GM12872 (cell line): ENCODE measurements around the gene USP40.

Source experiments
- TF ChIP-seq, protein P1 (sequence below): IDR thresholded peaks from 3 replicates; pipeline ENCODE4 v1.5.1; 2011; ENCODE audit warnings: low read depth, mild to moderate bottlenecking, low read length, moderate library complexity; ENCODE audit not compliant: insufficient read depth

The USP40 gene

DNA sequence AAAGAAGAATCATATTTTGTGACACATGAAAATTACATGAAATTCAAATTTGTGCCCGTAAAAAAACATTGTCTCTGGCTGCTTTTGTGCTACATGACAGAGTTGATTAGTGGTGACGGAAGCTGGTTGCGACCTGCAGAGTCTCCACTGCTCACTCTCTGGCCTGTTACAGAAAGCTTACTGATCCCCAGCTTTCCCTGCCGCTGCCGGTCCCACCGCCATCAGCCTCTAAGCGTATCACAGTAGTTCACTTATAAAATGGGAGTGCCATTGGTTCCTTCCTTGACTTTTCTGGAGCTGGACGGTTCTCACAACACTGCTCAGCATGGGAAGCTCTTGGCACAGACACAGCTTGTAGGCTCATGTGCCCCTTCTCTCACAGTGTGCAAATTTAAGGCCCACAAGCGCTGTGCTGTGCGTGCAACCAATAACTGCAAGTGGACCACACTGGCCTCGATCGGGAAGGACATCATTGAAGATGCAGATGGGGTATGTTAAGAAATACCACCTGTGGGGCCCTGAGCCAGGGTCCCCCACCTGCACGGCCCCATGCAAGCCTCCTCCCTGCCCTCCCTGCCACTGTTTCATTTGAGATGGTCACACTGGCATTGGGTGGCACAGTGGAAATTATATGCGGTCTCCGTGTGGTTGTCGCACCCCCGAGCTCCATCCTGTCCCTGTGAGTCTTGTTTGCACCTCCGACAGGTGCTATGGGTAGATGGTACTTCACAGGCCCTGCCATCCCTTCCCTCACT lies 131.0 kb downstream of the USP40 start:
- TF ChIP-seq, protein P1, sequence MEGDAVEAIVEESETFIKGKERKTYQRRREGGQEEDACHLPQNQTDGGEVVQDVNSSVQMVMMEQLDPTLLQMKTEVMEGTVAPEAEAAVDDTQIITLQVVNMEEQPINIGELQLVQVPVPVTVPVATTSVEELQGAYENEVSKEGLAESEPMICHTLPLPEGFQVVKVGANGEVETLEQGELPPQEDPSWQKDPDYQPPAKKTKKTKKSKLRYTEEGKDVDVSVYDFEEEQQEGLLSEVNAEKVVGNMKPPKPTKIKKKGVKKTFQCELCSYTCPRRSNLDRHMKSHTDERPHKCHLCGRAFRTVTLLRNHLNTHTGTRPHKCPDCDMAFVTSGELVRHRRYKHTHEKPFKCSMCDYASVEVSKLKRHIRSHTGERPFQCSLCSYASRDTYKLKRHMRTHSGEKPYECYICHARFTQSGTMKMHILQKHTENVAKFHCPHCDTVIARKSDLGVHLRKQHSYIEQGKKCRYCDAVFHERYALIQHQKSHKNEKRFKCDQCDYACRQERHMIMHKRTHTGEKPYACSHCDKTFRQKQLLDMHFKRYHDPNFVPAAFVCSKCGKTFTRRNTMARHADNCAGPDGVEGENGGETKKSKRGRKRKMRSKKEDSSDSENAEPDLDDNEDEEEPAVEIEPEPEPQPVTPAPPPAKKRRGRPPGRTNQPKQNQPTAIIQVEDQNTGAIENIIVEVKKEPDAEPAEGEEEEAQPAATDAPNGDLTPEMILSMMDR = no peak

- TF ChIP-seq, protein P1 = no peak
These were observed 131.8 kb downstream of the USP40 start for GRCh38 chr2:233434666-233435330.

DNA sequence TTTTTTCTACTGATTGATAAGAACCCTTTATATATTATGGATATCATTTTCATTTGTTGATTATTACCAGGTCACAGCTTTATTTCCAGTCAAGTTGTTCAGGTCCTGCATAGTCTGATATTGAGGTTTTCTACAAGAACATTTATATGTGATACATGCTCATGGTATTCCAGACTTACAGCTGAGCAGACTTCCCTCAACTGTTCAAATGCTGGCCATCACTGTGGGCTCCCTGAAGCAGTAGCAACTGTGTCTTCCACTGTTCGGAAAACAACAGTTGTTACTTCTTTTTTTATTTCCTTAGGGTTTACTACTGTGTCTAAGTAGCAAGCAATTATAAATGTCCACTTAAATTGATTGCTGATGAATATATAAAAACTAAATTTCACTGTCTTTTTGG lies 132.8 kb downstream of the USP40 start:
- TF ChIP-seq, protein P1 = no peak

GRCh38 chr2:233433029-233433428 lies 133.6 kb downstream of the USP40 start:
- TF ChIP-seq, protein P1 = no peak

DNA sequence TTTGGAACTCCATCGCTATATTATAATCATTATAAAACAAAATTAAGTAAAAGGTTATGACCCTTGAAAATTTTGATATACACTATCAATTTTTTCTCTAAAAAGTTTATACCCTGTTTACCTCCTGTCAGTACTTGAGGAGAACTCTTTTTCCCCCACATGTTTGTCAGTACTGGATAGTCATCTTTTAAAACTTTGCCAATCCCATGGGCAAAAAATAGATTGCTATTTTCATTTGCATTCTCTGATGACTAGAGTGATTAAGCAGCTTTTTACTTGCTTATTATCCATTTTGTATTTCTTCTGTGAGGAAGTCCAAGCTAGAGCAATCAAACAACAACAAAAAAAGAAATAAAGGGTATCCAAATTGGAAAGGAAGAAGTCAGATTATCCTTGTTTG lies 135.9 kb downstream of the USP40 start:
- TF ChIP-seq, protein P1 = no peak

- TF ChIP-seq, protein P1 = no peak
These were observed 136.5 kb downstream of the USP40 start for GRCh38 chr2:233430081-233430480.

DNA sequence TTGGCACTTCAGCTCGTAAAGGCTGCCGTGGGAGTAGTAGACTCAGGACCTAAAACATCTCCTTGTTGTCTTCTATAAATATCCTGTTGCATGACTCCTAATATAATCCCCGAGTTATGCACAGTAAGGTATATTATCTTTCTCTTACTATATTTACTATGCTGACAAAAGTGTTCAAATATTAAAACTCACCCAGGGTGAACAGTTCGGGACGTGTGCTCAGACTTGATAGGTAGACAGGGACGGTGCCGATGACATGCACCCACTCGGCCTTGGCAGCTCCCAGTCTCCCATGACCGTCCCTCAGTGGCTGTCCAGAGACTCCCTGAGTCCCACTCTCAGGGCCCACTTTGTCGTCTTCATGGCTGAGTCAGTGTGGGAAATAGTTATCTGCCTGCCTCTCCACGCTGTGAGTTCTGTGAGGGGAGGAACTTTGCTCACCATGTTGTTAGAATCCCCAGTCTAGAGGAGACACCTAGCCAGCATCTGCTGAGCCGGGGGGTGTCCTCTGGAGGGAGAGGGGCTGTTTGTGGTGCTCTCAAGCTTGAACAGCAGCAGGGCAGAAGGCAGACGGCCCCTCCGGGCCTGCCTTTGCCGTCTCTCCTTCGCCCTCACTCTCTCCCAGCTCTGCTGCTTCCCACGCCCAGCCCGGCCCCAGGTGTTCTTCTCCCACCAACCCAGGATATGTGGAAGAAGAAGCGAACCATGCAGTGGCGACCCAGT lies 137.2 kb downstream of the USP40 start:
- TF ChIP-seq, protein P1 = no peak
